Measurements from ENCODE around the gene OBSCN.

Gene OBSCN

DNA sequence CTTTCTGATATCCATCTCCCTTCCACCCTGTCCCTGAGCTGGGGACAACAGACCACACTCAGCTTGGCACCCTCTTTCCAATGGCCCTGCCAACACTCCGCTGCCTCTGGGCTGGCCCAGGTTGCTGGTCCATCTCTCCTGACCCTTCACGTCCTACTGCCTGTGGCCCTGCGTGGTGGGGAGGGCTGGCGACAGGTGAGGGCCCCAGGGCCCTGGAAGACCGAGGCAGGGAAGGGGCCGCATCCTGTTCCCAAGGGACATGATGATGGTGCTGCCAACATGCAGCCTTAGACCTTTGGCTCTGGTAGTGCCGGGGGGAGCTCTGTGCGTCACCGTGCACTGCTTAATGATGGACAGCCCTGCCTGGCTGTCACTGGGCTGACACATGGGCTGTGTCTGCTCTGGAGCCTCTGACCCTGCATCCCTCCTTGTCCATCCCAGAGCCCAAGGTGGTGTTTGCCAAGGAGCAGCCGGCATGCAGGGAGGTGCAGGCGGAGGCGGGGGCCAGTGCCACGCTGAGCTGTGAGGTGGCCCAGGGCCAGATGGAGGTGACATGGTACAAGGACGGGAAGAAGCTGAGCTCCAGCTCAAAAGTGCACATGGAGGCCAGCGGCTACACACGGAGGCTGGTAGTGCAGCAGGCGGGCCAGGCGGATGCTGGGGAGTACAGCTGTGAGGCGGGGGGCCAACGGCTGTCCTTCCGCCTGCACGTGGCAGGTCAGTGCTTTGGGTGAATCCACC lies 65.2 kb downstream of the OBSCN start:
- no peak for TF ChIP-seq POLR2AphosphoS5 (IDR thresholded peaks at IDR 0.05; ENCODE audit: low read depth)
- TF ChIP-seq, protein P1, sequence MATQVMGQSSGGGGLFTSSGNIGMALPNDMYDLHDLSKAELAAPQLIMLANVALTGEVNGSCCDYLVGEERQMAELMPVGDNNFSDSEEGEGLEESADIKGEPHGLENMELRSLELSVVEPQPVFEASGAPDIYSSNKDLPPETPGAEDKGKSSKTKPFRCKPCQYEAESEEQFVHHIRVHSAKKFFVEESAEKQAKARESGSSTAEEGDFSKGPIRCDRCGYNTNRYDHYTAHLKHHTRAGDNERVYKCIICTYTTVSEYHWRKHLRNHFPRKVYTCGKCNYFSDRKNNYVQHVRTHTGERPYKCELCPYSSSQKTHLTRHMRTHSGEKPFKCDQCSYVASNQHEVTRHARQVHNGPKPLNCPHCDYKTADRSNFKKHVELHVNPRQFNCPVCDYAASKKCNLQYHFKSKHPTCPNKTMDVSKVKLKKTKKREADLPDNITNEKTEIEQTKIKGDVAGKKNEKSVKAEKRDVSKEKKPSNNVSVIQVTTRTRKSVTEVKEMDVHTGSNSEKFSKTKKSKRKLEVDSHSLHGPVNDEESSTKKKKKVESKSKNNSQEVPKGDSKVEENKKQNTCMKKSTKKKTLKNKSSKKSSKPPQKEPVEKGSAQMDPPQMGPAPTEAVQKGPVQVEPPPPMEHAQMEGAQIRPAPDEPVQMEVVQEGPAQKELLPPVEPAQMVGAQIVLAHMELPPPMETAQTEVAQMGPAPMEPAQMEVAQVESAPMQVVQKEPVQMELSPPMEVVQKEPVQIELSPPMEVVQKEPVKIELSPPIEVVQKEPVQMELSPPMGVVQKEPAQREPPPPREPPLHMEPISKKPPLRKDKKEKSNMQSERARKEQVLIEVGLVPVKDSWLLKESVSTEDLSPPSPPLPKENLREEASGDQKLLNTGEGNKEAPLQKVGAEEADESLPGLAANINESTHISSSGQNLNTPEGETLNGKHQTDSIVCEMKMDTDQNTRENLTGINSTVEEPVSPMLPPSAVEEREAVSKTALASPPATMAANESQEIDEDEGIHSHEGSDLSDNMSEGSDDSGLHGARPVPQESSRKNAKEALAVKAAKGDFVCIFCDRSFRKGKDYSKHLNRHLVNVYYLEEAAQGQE (IDR thresholded peaks at IDR 0.05; ENCODE audit: insufficient replicate concordance, low read depth) = no peak
- TF ChIP-seq, protein P2, sequence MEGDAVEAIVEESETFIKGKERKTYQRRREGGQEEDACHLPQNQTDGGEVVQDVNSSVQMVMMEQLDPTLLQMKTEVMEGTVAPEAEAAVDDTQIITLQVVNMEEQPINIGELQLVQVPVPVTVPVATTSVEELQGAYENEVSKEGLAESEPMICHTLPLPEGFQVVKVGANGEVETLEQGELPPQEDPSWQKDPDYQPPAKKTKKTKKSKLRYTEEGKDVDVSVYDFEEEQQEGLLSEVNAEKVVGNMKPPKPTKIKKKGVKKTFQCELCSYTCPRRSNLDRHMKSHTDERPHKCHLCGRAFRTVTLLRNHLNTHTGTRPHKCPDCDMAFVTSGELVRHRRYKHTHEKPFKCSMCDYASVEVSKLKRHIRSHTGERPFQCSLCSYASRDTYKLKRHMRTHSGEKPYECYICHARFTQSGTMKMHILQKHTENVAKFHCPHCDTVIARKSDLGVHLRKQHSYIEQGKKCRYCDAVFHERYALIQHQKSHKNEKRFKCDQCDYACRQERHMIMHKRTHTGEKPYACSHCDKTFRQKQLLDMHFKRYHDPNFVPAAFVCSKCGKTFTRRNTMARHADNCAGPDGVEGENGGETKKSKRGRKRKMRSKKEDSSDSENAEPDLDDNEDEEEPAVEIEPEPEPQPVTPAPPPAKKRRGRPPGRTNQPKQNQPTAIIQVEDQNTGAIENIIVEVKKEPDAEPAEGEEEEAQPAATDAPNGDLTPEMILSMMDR (IDR thresholded peaks at IDR 0.05; ENCODE audit: insufficient read depth, low read length) = no peak
- TF ChIP-seq GABPA (IDR thresholded peaks at IDR 0.05; ENCODE audit: low read depth) = no peak
- TF ChIP-seq SPI1 (IDR thresholded peaks at IDR 0.05; ENCODE audit: borderline replicate concordance, low read depth) = no peak
- Histone ChIP-seq H3K27ac (replicated peaks) (no peak overlapping the region), H3K27me3 (ENCODE audit: insufficient read depth, poor library complexity, severe bottlenecking) (peaks cover 21% of the 10 kb centered on the region), H3K4me3 (replicated peaks; ENCODE audit: insufficient read depth, low read length) (no peak overlapping the region)
- no peak for DNase-seq (ENCODE audit: low read depth in 1 of 2, low spot score in 1 of 2)

DNA sequence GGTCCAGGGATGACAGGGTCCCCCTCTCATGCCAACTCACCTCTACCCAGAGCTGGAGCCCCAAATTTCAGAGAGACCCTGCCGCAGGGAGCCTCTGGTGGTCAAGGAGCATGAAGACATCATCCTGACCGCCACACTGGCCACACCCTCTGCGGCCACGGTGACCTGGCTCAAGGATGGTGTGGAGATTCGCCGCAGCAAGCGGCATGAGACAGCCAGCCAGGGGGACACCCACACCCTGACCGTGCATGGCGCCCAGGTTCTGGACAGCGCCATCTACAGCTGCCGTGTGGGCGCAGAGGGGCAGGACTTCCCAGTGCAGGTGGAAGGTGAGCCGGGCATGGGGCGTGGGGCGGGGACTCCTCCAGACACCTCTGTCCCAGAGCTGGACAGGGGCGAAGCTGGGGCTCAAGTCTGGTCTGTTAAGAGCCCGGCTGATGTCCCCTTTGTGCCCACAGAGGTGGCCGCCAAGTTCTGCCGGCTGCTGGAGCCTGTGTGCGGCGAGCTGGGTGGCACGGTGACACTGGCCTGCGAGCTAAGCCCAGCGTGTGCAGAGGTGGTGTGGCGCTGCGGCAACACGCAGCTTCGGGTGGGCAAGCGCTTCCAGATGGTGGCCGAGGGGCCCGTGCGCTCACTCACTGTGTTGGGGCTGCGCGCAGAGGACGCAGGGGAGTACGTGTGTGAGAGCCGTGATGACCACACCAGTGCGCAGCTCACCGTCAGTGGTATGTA lies 66.0 kb downstream of the OBSCN start:
- TF ChIP-seq GABPA (IDR thresholded peaks at IDR 0.05; ENCODE audit: low read depth) = no peak
- TF ChIP-seq, protein P1 (IDR thresholded peaks at IDR 0.05; ENCODE audit: insufficient replicate concordance, low read depth) = no peak
- TF ChIP-seq, protein P2 (IDR thresholded peaks at IDR 0.05; ENCODE audit: insufficient read depth, low read length) = no peak
- no peak for TF ChIP-seq POLR2AphosphoS5 (IDR thresholded peaks at IDR 0.05; ENCODE audit: low read depth)
- TF ChIP-seq SPI1 (IDR thresholded peaks at IDR 0.05; ENCODE audit: borderline replicate concordance, low read depth) = no peak
- DNase-seq (ENCODE audit: low read depth in 1 of 2, low spot score in 1 of 2) = no peak
- no peak overlapping the region for H3K4me3 ChIP-seq (replicated peaks; ENCODE audit: insufficient read depth, low read length)
- H3K27ac ChIP-seq (replicated peaks) = no peak overlapping the region
- H3K27me3 ChIP-seq (ENCODE audit: insufficient read depth, poor library complexity, severe bottlenecking) = peaks cover 21% of the 10 kb centered on the region

DNA sequence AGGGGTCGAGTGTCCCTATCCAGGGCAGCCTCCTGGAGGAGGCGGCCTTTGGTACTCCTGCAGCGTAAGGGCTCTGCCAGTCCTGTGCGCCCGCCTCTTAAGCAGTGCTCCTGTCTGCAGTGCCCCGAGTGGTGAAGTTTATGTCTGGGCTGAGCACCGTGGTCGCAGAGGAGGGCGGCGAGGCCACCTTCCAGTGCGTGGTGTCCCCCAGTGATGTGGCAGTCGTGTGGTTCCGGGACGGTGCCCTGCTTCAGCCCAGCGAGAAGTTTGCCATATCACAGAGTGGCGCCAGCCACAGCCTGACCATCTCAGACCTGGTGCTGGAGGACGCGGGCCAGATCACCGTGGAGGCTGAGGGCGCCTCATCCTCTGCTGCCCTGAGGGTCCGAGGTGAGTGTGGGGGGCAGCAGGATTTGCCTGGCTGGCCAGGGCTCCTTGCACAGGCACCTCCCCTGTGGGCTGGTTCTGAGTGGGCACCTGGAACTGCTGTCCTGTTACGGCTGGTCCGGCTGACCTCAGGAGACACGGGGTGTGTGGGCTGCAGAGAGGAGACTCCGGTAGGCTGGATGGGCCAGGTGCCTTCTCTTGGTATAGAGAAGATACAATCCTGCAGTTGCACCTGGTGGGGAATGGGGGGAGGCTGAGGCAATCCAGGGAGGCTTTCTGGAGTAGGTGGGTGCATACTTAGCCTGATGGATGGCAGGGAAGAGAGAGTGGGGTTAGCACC lies 66.8 kb downstream of the OBSCN start:
- TF ChIP-seq, protein P1 (IDR thresholded peaks at IDR 0.05; ENCODE audit: insufficient replicate concordance, low read depth) = no peak
- TF ChIP-seq, protein P2 (IDR thresholded peaks at IDR 0.05; ENCODE audit: insufficient read depth, low read length) = no peak
- TF ChIP-seq GABPA (IDR thresholded peaks at IDR 0.05; ENCODE audit: low read depth) (no peak), POLR2AphosphoS5 (IDR thresholded peaks at IDR 0.05; ENCODE audit: low read depth) (no peak), SPI1 (IDR thresholded peaks at IDR 0.05; ENCODE audit: borderline replicate concordance, low read depth) (no peak)
- DNase-seq (ENCODE audit: low read depth in 1 of 2, low spot score in 1 of 2) = no peak
- Histone ChIP-seq H3K27me3 (ENCODE audit: insufficient read depth, poor library complexity, severe bottlenecking) (peaks cover 21% of the 10 kb centered on the region), H3K4me3 (replicated peaks; ENCODE audit: insufficient read depth, low read length) (no peak overlapping the region), H3K27ac (replicated peaks) (no peak overlapping the region)

Data from HL-60 (cell line).